Endothelial cell of umbilical vein (primary cell): ENCODE data around the gene HSPB6. TPM values are rescaled to one million over a fixed set of nuclear protein-coding genes. Genes with fewer than 3 reads are reported as not detected.

Experiments used
- BruUV-seq: library from RNA; stranded (reverse); fragments of 400-500 nt; replicated peaks from 2 replicates; lab custom pipeline; 2021; lab: Mats Ljungman, UMichigan
- CTCF ChIA-PET: fragments of 300-600, 350-600 bp; sonication (Branson Sonifier 250); formaldehyde crosslinking; loops from one replicate; lab custom pipeline; 2021; ENCODE audit warnings: antibody characterized with exemption, inconsistent platforms; lab: Charles Lee
- POLR2A ChIA-PET: fragments of 300-600, 350-600 bp; sonication (Branson Sonifier 250); formaldehyde crosslinking; loops from one replicate; lab custom pipeline; 2021; ENCODE audit warnings: antibody characterized with exemption, inconsistent platforms; lab: Charles Lee
- DNase-seq: peaks from one replicate; pipeline ENCODE4 v3.0.0-alpha.2; 2011; ENCODE audit warnings: low read depth, low spot score
- FAIRE-seq: peaks from 2 replicates; lab custom pipeline; 2011; peaks lifted over from hg19 to GRCh38; lab: Jason Lieb, UNC
- H2AFZ ChIP-seq: 2 replicates; pipeline ENCODE4 v1.6.0; 2012; ENCODE audit warnings: low read depth, low read length, control low read depth, inconsistent platforms
- H3K27ac ChIP-seq: 2 replicates; pipeline ENCODE4 v1.5.1; 2011; ENCODE audit warnings: low read depth, mild to moderate bottlenecking, control low read depth, low read length, moderate library complexity; ENCODE audit not compliant: insufficient read depth
- H3K27me3 ChIP-seq, 2 experiments: 2 replicates each; pipeline versions ENCODE4 v1.6.0 to v1.6.1; 2011; ENCODE audit warnings: low read length in 2 of 2, mixed read lengths in 1 of 2; ENCODE audit not compliant: control insufficient read depth in 2 of 2, insufficient read depth in 2 of 2
- H3K36me3 ChIP-seq, 2 experiments: 2 replicates in 1 of 2; 3 replicates in 1 of 2; pipeline ENCODE4 v1.5.1; 2011; ENCODE audit warnings: low read length in 2 of 2, mild to moderate bottlenecking in 1 of 2, moderate library complexity in 1 of 2; ENCODE audit not compliant: control insufficient read depth in 2 of 2, insufficient read depth in 2 of 2; ENCODE audit errors: extremely low read depth in 1 of 2
- H3K4me1 ChIP-seq: 3 replicates; pipeline ENCODE4 v1.5.1; 2011; ENCODE audit warnings: mild to moderate bottlenecking, low read length; ENCODE audit not compliant: control insufficient read depth, insufficient read depth; ENCODE audit errors: extremely low read depth
- H3K4me2 ChIP-seq: 2 replicates; pipeline ENCODE4 v1.6.1; 2011; ENCODE audit warnings: low read length, control low read depth, mixed read lengths; ENCODE audit not compliant: insufficient read depth
- H3K4me3 ChIP-seq, 3 experiments: fragments of 200-600 bp in 1 of 3; sonication (generic), shearing (Covaris generic) in 1 of 3; replicated peaks in 1 of 3; 2 replicates each; pipeline ENCODE4 v1.5.1; 2011 to 2016; ENCODE audit warnings: control low read depth in 3 of 3, low read length in 3 of 3, mild to moderate bottlenecking in 2 of 3, inconsistent platforms in 1 of 3, low read depth in 1 of 3, moderate library complexity in 1 of 3; ENCODE audit not compliant: insufficient read depth in 1 of 3
- H3K79me2 ChIP-seq: 2 replicates; pipeline ENCODE4 v1.6.0; 2012; ENCODE audit warnings: low read length, inconsistent platforms; ENCODE audit not compliant: control insufficient read depth, insufficient read depth
- H3K9ac ChIP-seq: replicated peaks from 2 replicates; pipeline ENCODE3; 2011; ENCODE audit warnings: low read length, control low read depth; ENCODE audit not compliant: insufficient read depth; ENCODE audit errors: extremely low read depth
- H3K9me1 ChIP-seq: replicated peaks from 3 replicates; pipeline ENCODE4 v1.6.0; 2011; ENCODE audit warnings: mild to moderate bottlenecking, low read length; ENCODE audit not compliant: control insufficient read depth, insufficient read depth; ENCODE audit errors: extremely low read depth
- H3K9me3 ChIP-seq: replicated peaks from 2 replicates; pipeline ENCODE4 v1.5.1; 2012; ENCODE audit warnings: low read length, inconsistent platforms; ENCODE audit not compliant: control insufficient read depth, insufficient read depth
- H4K20me1 ChIP-seq: replicated peaks from 2 replicates; pipeline ENCODE3; 2011; ENCODE audit warnings: mild to moderate bottlenecking, low read length; ENCODE audit not compliant: control insufficient read depth, insufficient read depth; ENCODE audit errors: extremely low read depth
- CTCF ChIP-seq, 2 donors: IDR thresholded peaks; 1 replicate in 1 of 2; 2 replicates in 1 of 2; pipeline ENCODE4 v1.5.1; 2011; ENCODE audit warnings: low read length in 2 of 2, mild to moderate bottlenecking in 2 of 2, moderate library complexity in 2 of 2, control low read depth in 1 of 2, inconsistent platforms in 1 of 2, low read depth in 1 of 2; ENCODE audit not compliant: insufficient read depth in 1 of 2; ENCODE audit errors: extremely low read depth in 1 of 2
- EZH2 ChIP-seq: IDR thresholded peaks from 2 replicates; pipeline ENCODE4 v1.6.1; 2012; ENCODE audit warnings: borderline replicate concordance, low read depth, mild to moderate bottlenecking, moderate library complexity, low read length, inconsistent platforms; ENCODE audit not compliant: severe bottlenecking
- FOS ChIP-seq: IDR thresholded peaks from 2 replicates; pipeline ENCODE4 v1.6.1; 2011; ENCODE audit warnings: mild to moderate bottlenecking, low read length, moderate library complexity, borderline replicate concordance; ENCODE audit not compliant: insufficient read depth
- GATA2 ChIP-seq: IDR thresholded peaks from 2 replicates; pipeline ENCODE4 v1.7.0; 2011; ENCODE audit warnings: low read depth, mild to moderate bottlenecking, moderate library complexity, mixed read lengths, low read length; ENCODE audit not compliant: insufficient read length, insufficient read depth
- JUN ChIP-seq: IDR thresholded peaks from 2 replicates; pipeline ENCODE4 v1.6.1; 2011; ENCODE audit warnings: borderline replicate concordance, low read depth; ENCODE audit not compliant: insufficient read length, insufficient read depth
- MYC ChIP-seq: IDR thresholded peaks from one replicate; pipeline ENCODE4 v1.6.1; 2011; ENCODE audit warnings: mild to moderate bottlenecking, low read depth, low read length
- POLR2A ChIP-seq: IDR thresholded peaks from 2 replicates; pipeline ENCODE4 v1.6.1; 2012; ENCODE audit warnings: low read depth, mild to moderate bottlenecking, control low read depth, low read length
- POLR2AphosphoS5 ChIP-seq: IDR thresholded peaks from 2 replicates; pipeline ENCODE4 v1.6.1; 2012; ENCODE audit warnings: low read depth, mild to moderate bottlenecking, control low read depth, low read length, moderate library complexity; ENCODE audit not compliant: insufficient read depth
- dilution Hi-C: fragments of 300-500 bp; cut with MboI; formaldehyde crosslinking; loops from one replicate; pipeline ENCODE4 v1.15.0; 2019; ENCODE audit warnings: low sequenced_read_pairs; ENCODE audit not compliant: extremely low pct_ligation_motif_present
- intact Hi-C: fragments of 100-400 bp; cut with micrococcal nuclease; formaldehyde crosslinking; loops from one replicate; pipeline ENCODE4 v1.10.0; 2022
- polyA plus RNA-seq, 4 experiments: library from polyadenylated mRNA; depleted of rRNA in 3 of 4; stranded (reverse) in 3 of 4; unstranded in 1 of 4; fragments of >200 nt; gene quantifications; 2 replicates each; pipeline versions ENCODE4 v1.2.1 to v1.2.3, GENCODE V29; 2011 to 2012; ENCODE audit warnings: missing spikeins in 1 of 4
- total RNA-seq: library from RNA; stranded (reverse); gene quantifications from 2 replicates; pipeline ENCODE4 v1.2.3, GENCODE V29; 2021
- TF ChIP-seq, protein P1 (sequence below): IDR thresholded peaks from 2 replicates; pipeline ENCODE4 v1.6.1; 2011; ENCODE audit not compliant: insufficient read depth, insufficient read length

The HSPB6 gene
- total and polyA plus RNA-seq, 2 donors (not counting 3 experiments of a cell fraction or from before 2014, with no cell fraction given): 3.4 to 6.2 TPM

DNA sequence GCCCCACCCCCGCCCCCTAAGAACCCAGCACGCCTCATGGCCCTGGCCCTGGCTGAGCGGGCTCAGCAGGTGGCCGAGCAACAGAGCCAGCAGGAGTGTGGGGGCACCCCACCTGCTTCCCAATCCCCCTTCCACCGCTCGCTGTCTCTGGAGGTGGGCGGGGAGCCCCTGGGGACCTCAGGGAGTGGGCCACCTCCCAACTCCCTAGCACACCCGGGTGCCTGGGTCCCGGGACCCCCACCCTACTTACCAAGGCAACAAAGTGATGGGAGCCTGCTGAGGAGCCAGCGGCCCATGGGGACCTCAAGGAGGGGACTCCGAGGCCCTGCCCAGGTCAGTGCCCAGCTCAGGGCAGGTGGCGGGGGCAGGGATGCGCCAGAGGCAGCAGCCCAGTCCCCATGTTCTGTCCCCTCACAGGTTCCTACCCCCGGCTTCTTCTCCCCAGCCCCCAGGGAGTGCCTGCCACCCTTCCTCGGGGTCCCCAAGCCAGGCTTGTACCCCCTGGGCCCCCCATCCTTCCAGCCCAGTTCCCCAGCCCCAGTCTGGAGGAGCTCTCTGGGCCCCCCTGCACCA lies 30.5 kb upstream of the HSPB6 start:
- Histone ChIP-seq H3K4me3 (no peak overlapping the region), H2AFZ (no peak overlapping the region), H3K9ac (no peak overlapping the region), H3K4me1 (no peaks in the 10 kb centered on the region), H3K27ac (no peak overlapping the region), H3K27me3 (no peaks in the 10 kb centered on the region), H4K20me1 (no peaks in the 10 kb centered on the region), H3K4me2 (no peak overlapping the region), H3K36me3 (peaks cover 0 to 2% of the 10 kb centered on the region in 2 experiments), H3K9me3 (no peaks in the 10 kb centered on the region), H3K79me2 (no peaks in the 10 kb centered on the region), H3K9me1 (no peaks in the 10 kb centered on the region)
- ChIA-PET POLR2A (no interaction called here), CTCF (no interaction called here)
- DNase-seq (no peak), FAIRE-seq (no peak)
- no peak for TF ChIP-seq MYC
- TF ChIP-seq EZH2: no peak
- TF ChIP-seq FOS: no peak
- TF ChIP-seq GATA2: no peak
- no peak for TF ChIP-seq POLR2A
- TF ChIP-seq, protein P1, sequence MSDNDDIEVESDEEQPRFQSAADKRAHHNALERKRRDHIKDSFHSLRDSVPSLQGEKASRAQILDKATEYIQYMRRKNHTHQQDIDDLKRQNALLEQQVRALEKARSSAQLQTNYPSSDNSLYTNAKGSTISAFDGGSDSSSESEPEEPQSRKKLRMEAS: no peak
- TF ChIP-seq POLR2AphosphoS5: no peak
- no peak for TF ChIP-seq JUN
- no peak for TF ChIP-seq CTCF (IDR thresholded peaks at IDR 0.05; ENCODE audit: extremely low read depth in 1 of 2, insufficient read depth in 1 of 2, low read depth in 1 of 2, low read length in 2 of 2)
- BruUV-seq: no TSS peak
- intact Hi-C loops (no loop called here), dilution Hi-C loops (no loop called here)
